Gastroesophageal sphincter (tissue), 3 donors: ENCODE data around the gene C2CD4D.

ENCODE experiments used
- CTCF ChIP-seq, 4 experiments: fragments of 200-600 bp in 2 of 4; fragments of 450-650 bp in 2 of 4; sonication (generic) in 1 of 4; IDR thresholded peaks; one replicate each; pipeline ENCODE4 v1.5.1; 2017 to 2019; ENCODE audit warnings: antibody characterized with exemption in 4 of 4, mild to moderate bottlenecking in 2 of 4, moderate library complexity in 2 of 4
- EP300 ChIP-seq: sonication (generic); formaldehyde crosslinking; IDR thresholded peaks from one replicate; pipeline ENCODE4 v1.6.1; 2017; ENCODE audit warnings: antibody characterized with exemption, mild to moderate bottlenecking
- POLR2A ChIP-seq, 2 donors: fragments of 450-650 bp; IDR thresholded peaks; one replicate each; pipeline ENCODE4 v1.6.1; 2017; ENCODE audit warnings: antibody characterized with exemption in 2 of 2, mild to moderate bottlenecking in 2 of 2, moderate library complexity in 1 of 2
- POLR2AphosphoS5 ChIP-seq: sonication (generic); formaldehyde crosslinking; IDR thresholded peaks from one replicate; pipeline ENCODE4 v1.6.1; 2017; ENCODE audit warnings: antibody characterized with exemption

- TF ChIP-seq CTCF (IDR thresholded peaks at IDR 0.05) (no peak), POLR2A (IDR thresholded peaks at IDR 0.05) (no peak), POLR2AphosphoS5 (no peak), EP300 (no peak)
Measured at GRCh38 chr1:151803915-151804314, 35.7 kb downstream of the C2CD4D start.
